Hypothalamus (tissue), 51 donors: Measurements from ENCODE around the gene RPL22.

Source experiments
- DNase-seq, 51 donors: peaks; one replicate each; lab custom pipeline; 2025; lab: John Stamatoyannopoulos, UW

RPL22 gene

DNA sequence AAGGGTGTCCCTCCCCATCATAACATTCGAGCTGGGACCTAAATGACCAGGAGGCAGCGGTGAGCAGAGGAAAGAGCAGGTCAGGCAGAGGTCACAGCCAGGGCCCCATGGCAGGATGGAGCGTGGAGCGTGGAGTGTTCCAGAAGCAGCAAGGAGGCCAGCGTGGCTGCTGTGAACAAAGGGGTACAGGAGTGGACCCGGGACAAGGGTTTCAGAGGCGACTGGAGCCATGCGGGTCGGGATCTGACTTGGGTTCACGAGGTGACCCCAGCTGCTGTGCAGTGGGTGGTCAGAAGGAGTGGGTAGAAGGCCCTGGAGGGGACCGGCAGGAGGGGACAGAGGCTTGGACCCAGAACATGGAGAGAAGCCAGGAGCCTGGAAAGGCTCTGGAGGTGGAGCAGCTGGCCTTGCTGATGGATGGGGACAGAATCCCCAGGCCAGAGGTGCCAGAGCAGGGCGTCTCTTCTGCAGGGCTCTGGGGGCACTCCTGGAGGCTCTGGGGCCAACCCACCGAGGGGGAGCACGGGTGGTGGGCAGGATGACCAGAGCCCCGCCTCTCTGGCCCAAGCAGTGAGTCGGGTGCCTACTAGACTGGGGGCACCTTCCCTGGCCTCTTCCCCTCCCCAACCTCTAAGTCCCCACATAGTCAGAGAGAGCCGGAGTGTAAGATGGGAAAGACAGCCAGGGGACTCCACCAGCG is 21.6 kb downstream of the RPL22 start:
- DNase-seq = no peak

DNA sequence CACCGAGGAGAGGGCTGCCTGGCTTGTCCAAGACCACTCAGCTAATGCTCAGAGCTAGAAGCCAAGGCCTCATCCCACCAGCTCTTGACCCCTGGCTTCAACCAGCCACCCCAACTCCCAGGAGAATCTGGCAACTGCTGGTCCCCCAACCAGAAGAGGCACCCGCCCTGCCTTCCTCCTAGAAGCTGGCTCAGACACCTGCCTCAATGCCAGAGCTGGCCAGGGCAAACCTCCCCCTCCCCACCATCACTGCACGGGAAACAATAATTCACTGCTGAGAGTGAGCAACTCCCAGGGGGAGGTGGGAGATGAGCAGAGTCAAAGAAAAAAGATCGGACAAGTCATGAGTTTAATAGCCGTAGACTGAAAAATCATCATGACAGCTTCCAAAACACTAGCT is 22.6 kb downstream of the RPL22 start:
- DNase-seq = no peak

DNA sequence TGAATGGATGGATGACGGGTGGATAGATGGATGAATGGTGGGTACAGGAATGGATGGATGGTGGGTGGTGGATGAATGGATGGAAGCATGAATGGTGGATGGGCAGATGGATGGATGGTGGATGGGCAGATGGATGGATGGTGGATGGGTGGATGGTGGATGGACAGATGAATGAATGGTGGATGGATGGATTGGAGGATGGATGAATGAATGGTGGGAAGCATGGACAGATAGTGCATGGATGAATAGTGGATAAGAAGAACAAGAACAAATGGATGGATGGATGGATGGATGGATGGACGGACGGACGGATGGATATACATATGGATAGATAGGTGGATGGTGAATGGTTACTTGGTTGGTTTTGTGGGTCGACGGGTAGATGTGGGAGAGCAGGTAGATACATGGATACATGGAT is 24.0 kb downstream of the RPL22 start:
- DNase-seq = no peak

DNA sequence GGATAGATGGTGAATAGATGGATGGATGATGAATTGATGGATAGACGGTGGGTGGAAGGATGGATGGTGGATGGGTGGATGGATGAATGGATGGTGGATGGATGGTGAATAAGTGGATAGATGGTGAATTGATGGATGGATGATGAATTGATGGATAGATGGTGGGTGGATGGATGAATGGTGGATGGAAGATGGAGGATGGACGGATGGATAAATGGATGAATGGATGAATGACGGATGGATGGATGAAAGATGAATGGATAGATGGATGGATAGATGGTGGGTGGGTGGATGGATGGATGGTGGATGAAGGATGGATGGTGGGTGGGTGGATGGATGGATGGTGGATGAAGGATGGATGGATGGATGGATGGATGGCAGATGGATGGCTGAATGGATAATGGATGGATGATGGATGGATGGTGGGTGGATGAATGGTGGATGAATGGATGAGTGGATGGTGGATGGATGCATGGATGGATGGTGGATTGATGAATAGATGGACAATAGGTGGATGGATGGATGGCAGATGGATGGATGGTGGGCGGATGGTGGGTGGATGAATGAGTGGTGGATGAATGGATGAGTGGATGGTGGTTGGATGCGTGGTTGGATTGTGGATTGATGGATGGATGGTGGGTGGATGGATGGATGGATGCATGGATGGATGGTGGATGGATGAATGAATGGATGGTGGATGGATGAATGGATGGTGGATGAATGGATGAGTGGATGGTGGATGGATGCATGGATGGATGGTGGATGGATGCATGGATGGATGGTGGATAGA is 24.6 kb downstream of the RPL22 start:
- no peak for DNase-seq

DNA sequence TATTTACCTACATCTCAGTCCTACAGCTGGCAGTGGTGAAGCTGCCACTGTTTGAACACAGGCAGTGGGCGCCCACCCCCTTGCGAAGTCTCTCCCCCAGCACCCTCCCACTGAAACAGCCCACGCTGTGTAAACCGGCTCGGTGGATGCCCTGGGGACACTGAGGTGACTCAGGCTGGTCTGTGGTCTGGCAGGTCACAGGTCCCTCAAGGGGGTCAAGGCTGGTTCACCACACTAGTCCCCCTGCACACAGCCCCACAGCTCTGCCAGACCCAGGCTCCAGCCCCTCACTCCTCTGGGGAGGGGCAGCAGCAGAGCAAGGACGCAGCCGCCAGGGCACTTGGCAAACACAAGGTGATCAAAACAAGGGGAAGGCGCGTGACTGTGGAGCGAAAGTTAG is 26.8 kb downstream of the RPL22 start:
- no peak for DNase-seq

DNA sequence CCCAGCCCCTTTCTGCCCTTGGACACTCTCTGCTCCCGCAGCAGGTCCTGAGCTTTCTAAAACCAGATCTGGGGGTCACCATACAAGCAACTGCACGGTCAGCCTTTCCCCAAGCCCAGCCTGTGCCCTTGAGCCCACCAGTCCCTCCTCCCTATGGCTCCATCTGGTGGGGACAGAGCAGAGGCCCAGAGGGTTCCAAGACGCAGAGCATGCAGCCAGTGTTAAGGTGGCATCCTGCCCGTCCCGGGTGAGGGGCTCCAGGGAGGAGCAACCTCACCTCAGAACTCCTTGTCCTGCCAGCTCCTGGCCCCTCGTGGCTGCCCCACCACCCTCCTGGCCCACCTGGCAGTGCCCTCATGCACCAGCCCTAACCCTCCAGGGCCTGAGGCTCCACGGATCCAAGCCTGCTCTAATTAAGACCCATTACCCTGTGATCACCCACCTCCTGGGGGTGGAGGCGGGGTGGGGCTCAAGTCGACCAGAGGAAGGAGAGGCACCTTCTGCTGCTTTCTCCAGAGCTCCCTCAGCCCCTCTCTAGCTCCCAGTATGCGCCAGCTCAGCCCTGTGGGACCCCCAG is 27.8 kb downstream of the RPL22 start:
- no peak for DNase-seq

DNA sequence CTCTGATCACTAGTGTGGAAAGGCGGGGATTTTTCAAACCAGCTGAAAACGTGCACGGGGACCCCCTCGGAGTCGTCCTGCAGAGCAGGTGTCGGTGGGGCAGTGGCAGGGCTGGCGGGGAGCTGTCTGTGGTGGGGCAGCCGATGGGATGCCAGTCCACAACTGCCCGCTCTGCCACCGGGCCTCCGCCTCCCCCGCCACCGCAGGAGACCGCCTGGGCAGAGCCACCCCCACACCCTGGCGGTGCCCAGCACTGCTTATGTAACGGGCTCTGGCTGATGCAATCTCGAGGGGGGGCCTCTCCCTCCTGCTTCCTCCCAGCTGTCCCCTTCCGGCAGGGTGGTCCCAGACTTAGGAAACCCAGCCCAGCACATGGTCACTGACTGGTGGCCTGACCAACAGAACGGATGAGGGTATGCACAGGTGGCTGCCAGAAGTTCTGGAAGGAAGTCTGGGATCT is 28.6 kb downstream of the RPL22 start:
- peak in 10 of 51 donors; percentile 17 to 38 (median 26) for DNase-seq

DNA sequence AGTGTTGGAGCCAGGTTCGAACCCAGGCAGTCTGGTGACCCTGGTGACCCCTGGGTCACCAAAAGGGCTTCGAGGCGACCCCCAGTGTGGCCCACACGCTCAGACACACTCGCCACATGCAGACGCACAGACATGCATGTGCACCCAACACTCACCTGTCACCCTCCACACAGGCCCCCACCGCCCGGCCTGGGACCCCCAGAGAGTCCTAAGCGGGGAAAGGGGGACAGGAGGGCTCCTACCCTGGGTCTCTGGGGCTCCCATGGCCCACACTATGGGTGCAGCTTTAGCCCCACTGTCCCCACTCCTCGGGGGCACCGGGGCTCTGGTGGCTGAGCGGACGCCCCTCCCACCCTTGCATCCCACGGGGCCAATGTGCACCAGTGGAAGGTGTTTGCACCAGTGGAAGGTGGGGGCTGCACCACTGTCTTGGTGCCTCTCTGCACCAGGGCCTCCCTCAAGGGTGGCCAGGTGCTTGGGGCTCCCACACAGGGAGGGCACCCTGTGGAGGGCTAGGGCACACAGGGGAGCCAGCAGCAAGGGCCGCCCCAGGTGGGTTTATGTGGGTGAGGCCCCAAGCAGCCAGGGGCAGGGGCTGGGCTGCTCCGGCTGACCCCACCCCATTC is 29.2 kb downstream of the RPL22 start:
- DNase-seq = no peak

DNA sequence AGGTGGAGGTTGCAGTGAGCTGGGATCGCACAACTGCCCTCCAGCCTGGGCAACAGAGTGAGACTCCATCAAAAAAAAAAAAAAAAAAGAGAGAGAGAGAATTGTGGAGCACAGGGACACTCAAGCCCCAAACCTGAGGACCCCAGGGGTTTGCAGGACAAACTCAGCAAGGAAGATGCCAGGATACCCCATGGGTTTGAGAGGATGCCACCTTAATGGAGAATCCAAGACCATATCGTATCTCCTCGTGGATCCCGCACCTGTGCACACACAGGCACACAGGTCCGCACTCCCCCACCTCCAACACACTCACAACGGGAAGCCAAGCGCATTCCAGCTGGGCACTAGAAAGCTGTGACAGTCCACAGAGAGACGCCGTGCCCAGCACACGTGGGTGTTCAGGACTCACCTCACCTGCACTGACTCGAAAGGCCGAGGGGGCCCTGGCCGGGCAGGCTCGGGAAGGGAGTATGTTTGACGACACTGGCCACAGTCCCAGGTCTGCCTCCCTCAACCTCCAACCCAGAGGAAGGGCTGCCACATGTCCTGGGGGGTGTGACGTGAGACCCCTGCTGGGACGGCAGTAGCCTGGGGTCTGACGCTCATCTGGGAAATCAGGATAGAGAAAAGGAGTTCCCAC is 30.3 kb downstream of the RPL22 start:
- DNase-seq = no peak

DNA sequence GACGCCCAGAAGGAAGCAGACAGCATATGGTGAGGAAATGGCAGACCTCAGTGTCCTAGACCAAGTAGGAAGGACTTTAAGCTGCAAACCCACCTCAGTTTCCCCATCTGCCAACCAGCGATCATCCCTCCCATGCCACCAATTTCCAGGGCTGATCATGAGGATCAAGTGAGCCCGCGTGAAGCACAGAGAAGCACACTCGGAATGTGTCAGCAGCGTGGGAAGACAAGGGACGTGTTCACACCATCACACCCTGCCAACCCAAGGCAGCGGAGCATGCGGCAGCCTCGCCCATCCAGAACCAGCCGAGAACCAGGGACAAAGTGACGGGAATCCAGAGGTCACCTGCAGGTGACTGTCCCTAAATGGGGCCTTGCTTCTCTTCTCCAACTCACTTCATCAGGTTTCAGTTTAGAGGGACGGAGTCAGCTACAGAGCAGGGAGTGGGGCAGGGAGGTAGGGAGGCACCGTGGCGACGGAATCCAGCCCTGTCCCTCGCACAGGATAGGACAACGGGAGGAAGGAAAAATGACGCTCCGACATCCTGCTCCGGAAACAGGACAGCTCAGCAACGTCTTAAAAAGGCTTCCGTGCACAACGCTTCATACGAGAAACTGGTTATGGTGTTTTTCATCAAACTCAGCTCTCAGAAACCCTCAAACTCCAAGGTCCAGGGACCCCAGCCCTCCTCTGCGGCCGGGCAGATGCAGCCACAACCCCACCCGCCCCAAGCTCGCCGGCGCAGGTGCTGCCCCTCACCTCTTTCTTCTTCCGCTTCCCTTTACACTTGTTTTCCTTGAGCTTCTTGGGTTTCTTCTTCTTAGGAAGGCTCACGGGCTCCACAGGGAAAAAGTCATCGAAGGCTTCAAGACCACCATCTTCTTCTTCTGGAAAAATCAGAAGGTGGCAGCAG is 31.7 kb downstream of the RPL22 start:
- peak in 1 of 51 donors; percentile 60 for DNase-seq

DNA sequence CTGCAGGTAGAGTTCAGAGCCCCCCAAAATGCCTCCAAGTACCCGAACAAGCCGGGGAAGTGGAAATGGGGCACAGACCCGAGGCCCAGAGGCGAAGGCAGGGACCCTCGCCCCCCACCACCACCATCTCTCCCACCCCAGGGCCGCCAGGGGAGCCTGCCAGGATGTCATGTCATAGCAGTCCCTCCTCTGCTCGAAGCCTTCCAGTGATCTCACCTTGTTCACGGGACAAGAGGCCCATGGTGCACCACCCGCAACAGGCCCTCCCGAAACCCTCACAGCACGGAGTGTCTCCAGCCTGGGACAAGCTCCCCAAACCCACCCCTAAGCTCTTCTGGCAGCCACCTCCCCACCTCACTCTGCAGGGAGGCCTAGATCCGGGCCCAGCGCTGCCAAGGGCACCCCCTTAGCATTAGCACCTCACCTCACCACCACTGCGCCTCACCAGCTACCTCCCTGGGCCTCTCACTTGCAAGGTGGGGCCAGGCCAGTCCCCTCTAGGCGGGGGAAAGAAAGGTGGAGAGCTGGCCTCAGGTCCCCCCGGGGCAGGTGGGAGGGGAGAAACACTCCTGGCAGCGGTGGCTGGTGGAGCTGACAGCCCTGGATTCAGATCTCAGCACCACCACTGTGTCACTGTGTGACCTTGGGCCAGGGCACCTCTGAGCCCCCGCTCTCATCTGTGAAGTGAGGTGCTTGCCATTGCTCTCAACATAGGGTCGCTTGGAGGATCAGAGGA is 32.6 kb downstream of the RPL22 start:
- no peak for DNase-seq

DNA sequence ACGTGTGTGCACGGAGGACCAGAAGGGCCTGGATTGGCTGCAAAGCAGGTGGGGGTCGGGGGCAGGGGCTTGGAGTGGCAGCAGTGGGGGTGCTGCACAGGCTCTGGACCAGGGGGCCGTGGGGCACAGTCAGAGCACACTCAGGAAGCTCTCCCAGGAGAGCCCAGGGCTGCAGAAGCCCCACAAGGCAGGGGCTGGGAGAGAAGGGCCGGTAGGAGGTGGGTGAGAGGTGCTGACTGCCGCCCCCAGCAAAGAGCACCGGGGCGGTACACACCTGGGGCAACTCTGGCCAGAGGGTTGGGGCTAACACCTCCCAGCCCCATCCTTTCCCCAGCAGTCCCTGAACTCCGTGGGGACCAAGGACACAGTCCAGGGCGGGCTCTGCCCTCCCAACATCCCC is 33.2 kb downstream of the RPL22 start:
- DNase-seq = no peak

DNA sequence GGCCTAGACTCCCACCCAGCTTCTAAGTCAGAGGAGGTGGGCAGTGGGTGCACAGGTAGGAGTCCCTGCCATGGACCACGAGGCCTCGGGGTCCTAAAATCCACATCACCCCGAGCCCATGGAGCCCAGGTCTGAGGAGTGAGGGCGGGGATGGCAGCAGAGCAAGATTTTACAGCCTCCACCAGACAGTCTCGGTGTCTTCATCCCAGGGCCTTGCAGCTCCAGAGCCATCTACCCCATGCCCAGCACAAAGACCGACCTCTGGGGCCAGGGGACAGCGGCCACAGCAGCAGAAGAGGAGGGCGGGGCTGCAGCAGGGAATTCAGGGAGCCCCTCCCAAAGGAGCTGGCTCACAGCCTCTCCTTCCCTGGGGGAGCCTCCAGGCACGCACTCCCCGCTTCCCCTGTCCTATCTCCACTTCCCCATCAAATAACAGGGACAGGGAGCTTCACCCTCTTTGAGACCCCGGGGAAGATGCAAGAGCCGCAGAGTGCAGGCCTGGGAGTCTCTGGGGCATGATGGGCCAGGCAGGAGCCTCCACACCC is 33.9 kb downstream of the RPL22 start:
- DNase-seq = no peak

DNA sequence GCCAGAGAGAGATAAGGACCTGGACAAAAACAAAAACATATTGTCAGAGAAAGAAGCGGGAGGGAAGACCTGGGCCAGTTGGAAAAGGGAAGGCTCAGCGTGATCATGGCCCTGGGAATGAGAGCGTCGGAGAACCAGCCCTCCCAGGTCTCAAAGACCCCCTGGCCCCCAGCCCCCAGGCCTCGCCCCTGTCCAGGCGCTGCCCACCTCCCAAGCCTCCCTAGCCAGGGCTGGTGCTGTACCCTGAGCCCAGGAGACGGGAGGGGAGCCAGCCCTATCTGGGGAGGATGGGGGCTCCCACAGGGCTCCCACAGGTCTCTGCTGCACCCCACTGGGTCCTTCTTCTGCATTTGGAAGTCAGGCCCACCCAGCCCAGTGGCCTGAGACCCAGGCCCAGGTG is 34.4 kb downstream of the RPL22 start:
- DNase-seq = no peak

DNA sequence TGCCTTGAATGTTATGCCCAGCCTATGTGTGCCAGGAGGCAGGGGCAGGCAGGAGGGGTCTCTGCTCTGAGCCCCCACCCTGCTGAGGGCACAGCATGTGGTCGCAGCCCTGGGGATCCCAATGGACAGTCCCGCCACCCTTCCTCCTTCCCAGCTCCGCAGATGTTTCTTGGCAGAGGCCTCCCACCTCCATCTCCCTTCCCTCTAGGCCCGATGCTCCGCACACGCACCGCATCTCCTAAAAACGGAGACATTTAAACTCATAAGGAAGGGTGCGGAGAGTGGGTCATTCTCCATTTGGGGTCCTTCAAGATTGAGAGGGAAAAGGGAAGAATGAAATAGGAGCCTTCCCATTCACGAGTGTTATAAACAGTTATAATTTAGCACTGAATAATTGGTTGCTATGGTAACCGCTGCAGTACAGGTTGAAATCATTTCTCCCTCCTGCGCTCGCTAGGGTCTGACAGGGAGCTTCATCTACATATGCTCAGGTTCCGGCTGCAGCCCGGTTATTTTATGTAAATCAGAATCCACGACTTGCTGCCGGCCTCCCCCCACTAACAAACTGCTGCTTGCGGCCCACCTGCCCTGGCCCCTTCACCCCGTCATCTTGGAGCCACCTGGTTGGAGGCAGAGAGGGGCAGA is 35.3 kb downstream of the RPL22 start:
- DNase-seq = peak in 1 of 51 donors; percentile 58

DNA sequence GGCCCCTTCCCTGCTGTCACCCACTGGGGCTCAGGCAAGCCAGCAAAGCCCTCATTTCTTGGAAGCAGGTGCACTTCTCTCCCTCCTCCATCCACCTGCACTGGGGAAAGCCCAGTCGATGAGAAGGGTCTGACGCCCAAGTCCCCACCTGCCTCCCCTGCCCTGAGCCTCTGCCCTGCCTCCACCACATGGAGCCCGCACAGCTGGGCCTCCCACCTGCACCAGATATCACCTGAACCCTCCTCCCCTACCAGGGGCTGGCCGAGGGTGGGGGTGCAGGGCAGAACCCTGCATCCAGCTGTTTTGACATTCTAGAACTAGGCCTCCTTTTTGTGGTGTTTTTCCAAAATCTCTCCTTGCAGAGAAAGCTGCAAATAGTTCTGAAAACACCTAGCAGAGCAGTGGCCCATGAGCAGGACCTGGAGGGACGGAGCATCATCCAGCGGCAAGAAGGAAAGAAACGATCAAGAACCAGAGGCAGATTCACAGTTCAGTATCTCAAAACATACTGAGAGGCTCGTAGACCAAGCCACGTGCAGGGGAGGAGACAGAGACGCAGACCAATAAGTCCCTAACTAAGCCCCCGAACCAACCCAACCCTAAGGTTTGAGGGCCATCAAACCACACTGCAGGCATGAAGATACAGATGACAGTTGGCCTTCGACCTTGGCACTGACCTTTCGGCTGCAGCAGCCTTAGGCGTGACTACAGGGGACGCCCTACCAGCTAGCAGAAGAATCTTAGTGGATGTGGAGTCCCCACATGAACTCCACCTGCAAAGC is 36.0 kb downstream of the RPL22 start:
- no peak for DNase-seq

DNA sequence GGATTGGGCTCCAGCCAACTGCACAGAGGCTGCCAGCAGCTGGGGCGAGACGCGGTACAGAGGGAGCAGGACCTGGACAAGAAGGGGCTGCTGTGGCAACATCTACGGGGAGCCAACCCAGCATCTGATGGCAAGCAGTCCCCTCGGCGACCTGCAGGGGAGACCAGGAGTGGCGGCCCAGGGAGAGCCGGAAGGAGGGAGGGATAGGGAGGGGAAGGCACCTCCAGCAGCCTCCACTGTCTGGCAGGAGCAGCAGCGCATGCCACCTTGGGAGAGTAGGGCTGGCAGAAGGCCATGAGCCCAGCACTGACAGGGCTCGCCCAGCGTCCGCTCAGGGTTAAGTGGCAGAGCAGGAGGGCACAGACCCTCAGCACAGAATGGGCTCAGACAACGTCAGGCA is 36.6 kb downstream of the RPL22 start:
- peak in 1 of 51 donors; percentile 6 for DNase-seq
